Epithelial cell of proximal tubule (primary cell): ENCODE data around the gene RFT1. TPM values are rescaled to one million over a fixed set of nuclear protein-coding genes. Genes with fewer than 3 reads are reported as not detected.

Experiments
- DNase-seq: peaks from one replicate; pipeline ENCODE4 v3.0.0-alpha.2; 2011; ENCODE audit warnings: low read depth
- H3K4me3 ChIP-seq: 2 replicates; pipeline ENCODE4 v1.5.1; 2011; ENCODE audit warnings: low read depth, mild to moderate bottlenecking, low read length
- CTCF ChIP-seq: conservative IDR thresholded peaks from 2 replicates; pipeline ENCODE4 v1.5.1; 2012; ENCODE audit warnings: low read depth, mild to moderate bottlenecking, low read length
- total RNA-seq: library from RNA; depleted of rRNA; stranded (reverse); fragments of >200 nt; gene quantifications from 2 replicates; pipeline ENCODE4 v1.2.3, GENCODE V29; 2015

The RFT1 gene
- total RNA-seq, 1 donor from 2014 or later, result 25.1 TPM

GRCh38 chr3:53097887-53098286 lies 32.3 kb downstream of the RFT1 start:
- TF ChIP-seq CTCF, result no peak
- DNase-seq, result no peak
- H3K4me3 ChIP-seq, result no peak overlapping the region

- H3K4me3 ChIP-seq, result no peak overlapping the region
- no peak for DNase-seq
- TF ChIP-seq CTCF, result no peak
These were observed 37.3 kb downstream of the RFT1 start for GRCh38 chr3:53092942-53093341.

- H3K4me3 ChIP-seq, result no peak overlapping the region
- DNase-seq, result no peak
- no peak for TF ChIP-seq CTCF
These were observed 38.0 kb downstream of the RFT1 start for GRCh38 chr3:53092216-53092615.

GRCh38 chr3:53091011-53091410 lies 39.2 kb downstream of the RFT1 start:
- TF ChIP-seq CTCF, result no peak
- no peak overlapping the region for H3K4me3 ChIP-seq
- DNase-seq, result no peak

- TF ChIP-seq CTCF, result no peak
- DNase-seq, result no peak
These were observed 40.7 kb downstream of the RFT1 start for GRCh38 chr3:53089511-53089910.

GRCh38 chr3:53085476-53085875 lies 44.8 kb downstream of the RFT1 start:
- DNase-seq, result no peak
- TF ChIP-seq CTCF, result no peak
- H3K4me3 ChIP-seq, result no peak overlapping the region

More at GRCh38 chr3:53089511-53089910, 40.7 kb downstream of the RFT1 start:
- H3K4me3 ChIP-seq, result no peak overlapping the region

GRCh38 chr3:53084310-53085001 lies 45.8 kb downstream of the RFT1 start:
- no peak overlapping the region for H3K4me3 ChIP-seq
- no peak for DNase-seq
- TF ChIP-seq CTCF, result no peak
